Right atrium auricular region (tissue), 2 donors: Measurements from ENCODE around the gene PFDN2. TPM values are rescaled to one million over a fixed set of nuclear protein-coding genes. Genes with fewer than 3 reads are reported as not detected.

ENCODE experiments used
- DNase-seq: peaks from one replicate; pipeline ENCODE4 v3.0.0-alpha.2; 2019; ENCODE audit warnings: low spot score
- H3K27ac ChIP-seq, 2 donors: fragments of 200-600 bp; sonication (generic); 1 replicate in 1 of 2; 2 replicates in 1 of 2; pipeline ENCODE4 v1.5.1; 2016 to 2019
- H3K27me3 ChIP-seq, 2 donors: fragments of 200-600 bp; sonication (generic); one replicate each; pipeline versions ENCODE4 v1.5.1 to v1.6.0; 2017 to 2019
- H3K36me3 ChIP-seq: fragments of 200-600 bp; sonication (generic); one replicate; pipeline ENCODE4 v1.5.1; 2016
- H3K4me1 ChIP-seq, 2 donors: fragments of 200-600 bp; sonication (generic); one replicate each; pipeline versions ENCODE4 v1.5.1 to v1.6.0; 2017 to 2019
- H3K4me3 ChIP-seq, 2 donors: fragments of 200-600 bp; sonication (generic); 1 replicate in 1 of 2; 2 replicates in 1 of 2; pipeline ENCODE4 v1.5.1; 2017 to 2019; ENCODE audit warnings: mild to moderate bottlenecking in 1 of 2, moderate library complexity in 1 of 2
- H3K9me3 ChIP-seq, 2 donors: fragments of 200-600 bp; sonication (generic); one replicate each; pipeline ENCODE4 v1.5.1; 2019
- CTCF ChIP-seq, 2 donors: fragments of 200-600 bp; sonication (generic); IDR thresholded peaks; one replicate each; pipeline ENCODE4 v1.5.1; 2019; ENCODE audit warnings: antibody characterized with exemption in 2 of 2
- total RNA-seq, 2 donors: library from RNA; depleted of rRNA; stranded (reverse); fragments of >200 nt; gene quantifications; one replicate each; pipeline ENCODE4 v1.1.0, GENCODE V29; 2016

The PFDN2 gene
- total RNA-seq, 2 donors from 2014 or later, result 39.9 to 42.2 TPM

- H3K4me3 ChIP-seq, result no peak overlapping the region
- H3K27me3 ChIP-seq, result no peaks in the 10 kb centered on the region
- no peak for TF ChIP-seq CTCF (IDR thresholded peaks at IDR 0.05)
- H3K36me3 ChIP-seq, result peaks cover 4% of the 10 kb centered on the region
- peaks cover 0 to 49% of the 10 kb centered on the region in 2 donors for H3K4me1 ChIP-seq
- no peak for DNase-seq
- H3K27ac ChIP-seq, result no peak overlapping the region
- H3K9me3 ChIP-seq, result no peaks in the 10 kb centered on the region
Measured at GRCh38 chr1:161115132-161115711, 2.6 kb downstream of the PFDN2 start.

- TF ChIP-seq CTCF (IDR thresholded peaks at IDR 0.05), result no peak
- H3K36me3 ChIP-seq, result no peaks in the 10 kb centered on the region
- no peaks in the 10 kb centered on the region for H3K27me3 ChIP-seq
- no peak overlapping the region for H3K4me3 ChIP-seq
- peaks cover 0 to 44% of the 10 kb centered on the region in 2 donors for H3K4me1 ChIP-seq
- no peaks in the 10 kb centered on the region for H3K9me3 ChIP-seq
- no peak overlapping the region for H3K27ac ChIP-seq
- no peak for DNase-seq
Measured at GRCh38 chr1:161114556-161114955, 3.3 kb downstream of the PFDN2 start.

GRCh38 chr1:161113915-161114314 lies 3.9 kb downstream of the PFDN2 start:
- no peaks in the 10 kb centered on the region for H3K27me3 ChIP-seq
- H3K4me1 ChIP-seq, result peaks cover 0 to 37% of the 10 kb centered on the region in 2 donors
- H3K36me3 ChIP-seq, result no peaks in the 10 kb centered on the region
- DNase-seq, result no peak
- TF ChIP-seq CTCF (IDR thresholded peaks at IDR 0.05), result no peak
- H3K4me3 ChIP-seq, result no peak overlapping the region
- no peak overlapping the region for H3K27ac ChIP-seq
- no peaks in the 10 kb centered on the region for H3K9me3 ChIP-seq

GRCh38 chr1:161111527-161111926 lies 6.3 kb downstream of the PFDN2 start:
- peaks cover 0 to 24% of the 10 kb centered on the region in 2 donors for H3K4me1 ChIP-seq
- no peak for TF ChIP-seq CTCF (IDR thresholded peaks at IDR 0.05)
- no peak overlapping the region for H3K4me3 ChIP-seq
- H3K27me3 ChIP-seq, result no peaks in the 10 kb centered on the region
- no peaks in the 10 kb centered on the region for H3K36me3 ChIP-seq
- no peak for DNase-seq
- H3K27ac ChIP-seq, result no peak overlapping the region
- no peaks in the 10 kb centered on the region for H3K9me3 ChIP-seq

GRCh38 chr1:161111117-161111516 lies 6.7 kb downstream of the PFDN2 start:
- DNase-seq, result no peak

More at GRCh38 chr1:161111117-161111516, 6.7 kb downstream of the PFDN2 start:
- Histone ChIP-seq H3K27me3 (no peaks in the 10 kb centered on the region), H3K36me3 (no peaks in the 10 kb centered on the region), H3K27ac (no peak overlapping the region), H3K4me1 (peaks cover 0 to 20% of the 10 kb centered on the region in 2 donors), H3K9me3 (no peaks in the 10 kb centered on the region), H3K4me3 (no peak overlapping the region)
- TF ChIP-seq CTCF (IDR thresholded peaks at IDR 0.05), result no peak
